ENCODE results near the gene ERMP1.
"Not testable (repeated sequence)": the region's sequence is repeated elsewhere in the genome, so short reads cannot be mapped to it uniquely, and the experiment has no call there.

The ERMP1 gene

GRCh38 chr9:5779705-5780218 lies 53.2 kb downstream of the ERMP1 start:
- not testable (repeated sequence) for DNase-seq (ENCODE audit: low read depth in 2 of 2)

GRCh38 chr9:5778805-5779204 lies 54.1 kb downstream of the ERMP1 start:
- DNase-seq (ENCODE audit: low read depth in 2 of 2), result no peak

- DNase-seq (ENCODE audit: low read depth in 2 of 2), result no peak
Measured at GRCh38 chr9:5773324-5773999, 59.5 kb downstream of the ERMP1 start.

GRCh38 chr9:5767968-5768932 lies 64.7 kb downstream of the ERMP1 start:
- no peak for DNase-seq (ENCODE audit: low read depth in 2 of 2)

GRCh38 chr9:5764130-5764868 lies 68.6 kb downstream of the ERMP1 start:
- no peak for DNase-seq (ENCODE audit: low read depth in 2 of 2)

- DNase-seq (ENCODE audit: low read depth in 2 of 2), result no peak
Measured at GRCh38 chr9:5762421-5762820, 70.5 kb downstream of the ERMP1 start.

- no peak for DNase-seq (ENCODE audit: low read depth in 2 of 2)
Measured at GRCh38 chr9:5760338-5760737, 72.6 kb downstream of the ERMP1 start.

- no peak for DNase-seq (ENCODE audit: low read depth in 2 of 2)
Measured at GRCh38 chr9:5756633-5757032, 76.3 kb downstream of the ERMP1 start.

GRCh38 chr9:5750569-5750968 lies 82.3 kb downstream of the ERMP1 start:
- DNase-seq (ENCODE audit: low read depth in 2 of 2), result no peak

GRCh38 chr9:5749306-5749705 lies 83.6 kb downstream of the ERMP1 start:
- no peak for DNase-seq (ENCODE audit: low read depth in 2 of 2)

GRCh38 chr9:5748438-5748837 lies 84.5 kb downstream of the ERMP1 start:
- DNase-seq (ENCODE audit: low read depth in 2 of 2), result no peak

GRCh38 chr9:5743109-5743508 lies 89.8 kb downstream of the ERMP1 start:
- no peak for DNase-seq (ENCODE audit: low read depth in 2 of 2)

- DNase-seq (ENCODE audit: low read depth in 2 of 2), result no peak
Measured at GRCh38 chr9:5736563-5737346, 96.2 kb downstream of the ERMP1 start.

GRCh38 chr9:5735072-5735471 lies 97.8 kb downstream of the ERMP1 start:
- DNase-seq (ENCODE audit: low read depth in 2 of 2), result no peak

Measured in stimulated activated CD8-positive, alpha-beta memory T cell treated with anti-CD3 and anti-CD28 coated beads, Interleukin-7, amount 100 ng/mL, for 1 hour (primary cell).